ENCODE data around the gene NBEAL2.

The NBEAL2 gene

GRCh38 chr3:46931631-46932331 lies 47.7 kb upstream of the NBEAL2 start:
- Histone ChIP-seq H3K14ac (ENCODE audit: low read length) (no peak overlapping the region), H3K18ac (ENCODE audit: low read length) (no peak overlapping the region), H3K4me3 (ENCODE audit: low read length in 2 of 2) (no peak overlapping the region), H2BK5ac (ENCODE audit: low read length) (no peak overlapping the region), H2BK12ac (ENCODE audit: low read length) (no peak overlapping the region), H3K9me3 (replicated peaks in 1 of 2; ENCODE audit: control insufficient read depth in 2 of 2, insufficient read depth in 1 of 2, low read depth in 1 of 2, low read length in 2 of 2) (peaks cover 0 to 13% of the 10 kb centered on the region in 2 donors), H2AK5ac (ENCODE audit: low read depth, low read length) (no peak overlapping the region), H2BK120ac (ENCODE audit: low read depth, low read length) (no peak overlapping the region), H3K4me2 (ENCODE audit: insufficient read depth, low read length, poor library complexity, severe bottlenecking) (no peak overlapping the region), H3K27me3 (ENCODE audit: control insufficient read depth in 3 of 3, insufficient read depth in 3 of 3, low read depth in 1 of 3, low read length in 3 of 3) (no peaks in the 10 kb centered on the region), H3K23ac (ENCODE audit: low read depth, low read length, poor library complexity) (peak overlapping the region; percentile 37), H3K36me3 (replicated peaks in 1 of 2; ENCODE audit: control insufficient read depth in 2 of 2, insufficient read depth in 2 of 2, low read length in 2 of 2) (peaks cover 2 to 62% of the 10 kb centered on the region in 2 donors), H4K8ac (ENCODE audit: low read depth, low read length) (no peak overlapping the region), H2AFZ (ENCODE audit: low read length) (no peak overlapping the region), H3K9ac (ENCODE audit: low read depth, low read length, poor library complexity) (no peak overlapping the region), H3K4me1 (ENCODE audit: control insufficient read depth in 2 of 2, insufficient read depth in 1 of 2, low read depth in 1 of 2, low read length in 2 of 2) (peaks cover 9 to 13% of the 10 kb centered on the region in 2 donors), H4K91ac (ENCODE audit: low read depth, low read length, poor library complexity) (no peak overlapping the region), H3K4ac (ENCODE audit: low read length) (no peak overlapping the region), H3K79me1 (ENCODE audit: low read depth, low read length) (peaks cover 14% of the 10 kb centered on the region), H2BK15ac (ENCODE audit: low read length) (no peak overlapping the region), H3K27ac (replicated peaks; ENCODE audit: low read length) (no peak overlapping the region)
- WGBS, 2 donors (ENCODE audit: extremely low coverage in 2 of 2, insufficient read length in 2 of 2, insufficient replicate concordance in 1 of 2), result no CpG with 5 or more reads among the region's 6 CpGs
- DNase-seq (ENCODE audit: low spot score), result no peak

- Histone ChIP-seq H3K23ac (ENCODE audit: low read depth, low read length, poor library complexity) (no peak overlapping the region), H2AK5ac (ENCODE audit: low read depth, low read length) (no peak overlapping the region), H2BK15ac (ENCODE audit: low read length) (no peak overlapping the region), H3K4ac (ENCODE audit: low read length) (no peak overlapping the region), H2BK120ac (ENCODE audit: low read depth, low read length) (no peak overlapping the region), H3K4me3 (ENCODE audit: low read length in 2 of 2) (no peak overlapping the region), H3K27me3 (ENCODE audit: control insufficient read depth in 3 of 3, insufficient read depth in 3 of 3, low read depth in 1 of 3, low read length in 3 of 3) (no peaks in the 10 kb centered on the region), H2BK5ac (ENCODE audit: low read length) (no peak overlapping the region), H3K4me1 (ENCODE audit: control insufficient read depth in 2 of 2, insufficient read depth in 1 of 2, low read depth in 1 of 2, low read length in 2 of 2) (peaks cover 9 to 13% of the 10 kb centered on the region in 2 donors), H3K14ac (ENCODE audit: low read length) (no peak overlapping the region), H3K36me3 (replicated peaks in 1 of 2; ENCODE audit: control insufficient read depth in 2 of 2, insufficient read depth in 2 of 2, low read length in 2 of 2) (peaks cover 2 to 62% of the 10 kb centered on the region in 2 donors), H2BK12ac (ENCODE audit: low read length) (no peak overlapping the region), H2AFZ (ENCODE audit: low read length) (no peak overlapping the region), H3K4me2 (ENCODE audit: insufficient read depth, low read length, poor library complexity, severe bottlenecking) (no peak overlapping the region), H3K9ac (ENCODE audit: low read depth, low read length, poor library complexity) (no peak overlapping the region), H4K91ac (ENCODE audit: low read depth, low read length, poor library complexity) (no peak overlapping the region), H3K9me3 (replicated peaks in 1 of 2; ENCODE audit: control insufficient read depth in 2 of 2, insufficient read depth in 1 of 2, low read depth in 1 of 2, low read length in 2 of 2) (peaks cover 0 to 13% of the 10 kb centered on the region in 2 donors), H3K79me1 (ENCODE audit: low read depth, low read length) (peaks cover 12% of the 10 kb centered on the region), H3K18ac (ENCODE audit: low read length) (no peak overlapping the region), H4K8ac (ENCODE audit: low read depth, low read length) (no peak overlapping the region), H3K27ac (replicated peaks; ENCODE audit: low read length) (no peak overlapping the region)
- WGBS, 2 donors (ENCODE audit: extremely low coverage in 2 of 2, insufficient read length in 2 of 2, insufficient replicate concordance in 1 of 2), result no CpG with 5 or more reads among the region's 7 CpGs
- no peak for DNase-seq (ENCODE audit: low spot score)
These were observed 46.8 kb upstream of the NBEAL2 start for GRCh38 chr3:46932455-46933225.

DNA sequence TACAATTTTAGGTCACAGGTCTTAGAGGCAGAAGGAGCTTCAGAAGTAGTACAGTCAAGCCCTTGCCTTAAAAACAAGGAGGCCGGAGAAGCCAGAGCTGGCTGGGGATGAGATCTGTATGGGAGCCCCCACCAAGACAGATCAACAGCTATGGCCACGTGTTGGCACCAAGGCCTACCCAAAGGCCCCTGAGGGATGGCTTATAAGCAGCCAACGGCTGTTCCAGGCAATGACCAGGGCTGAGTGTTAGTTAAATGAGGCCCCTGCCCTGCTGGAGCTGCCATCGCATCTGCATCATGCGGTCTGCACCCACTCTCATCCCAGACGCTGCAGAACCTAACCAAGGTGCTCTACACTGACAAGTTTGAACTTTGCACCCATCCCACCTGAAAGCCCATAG lies 46.2 kb upstream of the NBEAL2 start:
- no peak overlapping the region for H2AFZ ChIP-seq (ENCODE audit: low read length)
- no peak overlapping the region for H4K91ac ChIP-seq (ENCODE audit: low read depth, low read length, poor library complexity)
- no peak overlapping the region for H3K23ac ChIP-seq (ENCODE audit: low read depth, low read length, poor library complexity)
- H3K14ac ChIP-seq (ENCODE audit: low read length), result no peak overlapping the region
- H3K27ac ChIP-seq (replicated peaks; ENCODE audit: low read length), result no peak overlapping the region
- H3K4ac ChIP-seq (ENCODE audit: low read length), result no peak overlapping the region
- peaks cover under 1 to 62% of the 10 kb centered on the region in 2 donors for H3K36me3 ChIP-seq (replicated peaks in 1 of 2; ENCODE audit: control insufficient read depth in 2 of 2, insufficient read depth in 2 of 2, low read length in 2 of 2)
- no CpG with 5 or more reads among the region's 6 CpGs for WGBS, 2 donors (ENCODE audit: extremely low coverage in 2 of 2, insufficient read length in 2 of 2, insufficient replicate concordance in 1 of 2)
- peaks cover 12% of the 10 kb centered on the region for H3K79me1 ChIP-seq (ENCODE audit: low read depth, low read length)
- H2BK120ac ChIP-seq (ENCODE audit: low read depth, low read length), result no peak overlapping the region
- DNase-seq (ENCODE audit: low spot score), result no peak
- no peak overlapping the region for H3K18ac ChIP-seq (ENCODE audit: low read length)
- H2AK5ac ChIP-seq (ENCODE audit: low read depth, low read length), result no peak overlapping the region
- H3K4me1 ChIP-seq (ENCODE audit: control insufficient read depth in 2 of 2, insufficient read depth in 1 of 2, low read depth in 1 of 2, low read length in 2 of 2), result peaks cover 9 to 13% of the 10 kb centered on the region in 2 donors
- H4K8ac ChIP-seq (ENCODE audit: low read depth, low read length), result no peak overlapping the region
- no peak overlapping the region for H2BK5ac ChIP-seq (ENCODE audit: low read length)
- peaks cover 0 to 12% of the 10 kb centered on the region in 2 donors for H3K9me3 ChIP-seq (replicated peaks in 1 of 2; ENCODE audit: control insufficient read depth in 2 of 2, insufficient read depth in 1 of 2, low read depth in 1 of 2, low read length in 2 of 2)
- H3K27me3 ChIP-seq (ENCODE audit: control insufficient read depth in 3 of 3, insufficient read depth in 3 of 3, low read depth in 1 of 3, low read length in 3 of 3), result no peaks in the 10 kb centered on the region
- no peak overlapping the region for H2BK15ac ChIP-seq (ENCODE audit: low read length)
- no peak overlapping the region for H2BK12ac ChIP-seq (ENCODE audit: low read length)
- H3K4me2 ChIP-seq (ENCODE audit: insufficient read depth, low read length, poor library complexity, severe bottlenecking), result no peak overlapping the region
- H3K9ac ChIP-seq (ENCODE audit: low read depth, low read length, poor library complexity), result no peak overlapping the region
- H3K4me3 ChIP-seq (ENCODE audit: low read length in 2 of 2), result no peak overlapping the region

DNA sequence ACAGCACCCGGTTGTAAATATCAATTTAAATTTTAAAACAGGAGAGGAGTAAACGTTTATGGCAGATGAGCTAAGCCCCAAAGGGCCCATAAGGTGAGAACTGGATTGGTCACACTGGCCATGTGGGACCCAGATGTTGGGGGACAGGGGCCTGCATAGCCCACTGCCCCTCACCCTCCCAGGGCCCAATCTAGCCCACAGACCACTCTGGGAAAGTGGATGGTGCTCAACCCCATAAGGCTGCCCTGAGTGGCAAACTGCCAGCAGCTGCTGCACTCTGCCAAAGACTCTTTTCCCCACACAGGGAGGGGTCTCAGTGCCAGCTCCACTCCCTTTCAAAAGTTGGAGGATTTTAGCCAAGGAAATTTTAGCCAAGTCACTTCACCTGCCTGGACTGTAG lies 45.4 kb upstream of the NBEAL2 start:
- H3K18ac ChIP-seq (ENCODE audit: low read length), result no peak overlapping the region
- no peak overlapping the region for H4K91ac ChIP-seq (ENCODE audit: low read depth, low read length, poor library complexity)
- no peak overlapping the region for H3K23ac ChIP-seq (ENCODE audit: low read depth, low read length, poor library complexity)
- H2BK12ac ChIP-seq (ENCODE audit: low read length), result no peak overlapping the region
- H2AFZ ChIP-seq (ENCODE audit: low read length), result no peak overlapping the region
- no peak for DNase-seq (ENCODE audit: low spot score)
- no peaks in the 10 kb centered on the region for H3K27me3 ChIP-seq (ENCODE audit: control insufficient read depth in 3 of 3, insufficient read depth in 3 of 3, low read depth in 1 of 3, low read length in 3 of 3)
- H3K79me1 ChIP-seq (ENCODE audit: low read depth, low read length), result peaks cover 12% of the 10 kb centered on the region
- no peak overlapping the region for H3K14ac ChIP-seq (ENCODE audit: low read length)
- H3K9me3 ChIP-seq (replicated peaks in 1 of 2; ENCODE audit: control insufficient read depth in 2 of 2, insufficient read depth in 1 of 2, low read depth in 1 of 2, low read length in 2 of 2), result peaks cover 0 to 4% of the 10 kb centered on the region in 2 donors
- H3K9ac ChIP-seq (ENCODE audit: low read depth, low read length, poor library complexity), result no peak overlapping the region
- no peak overlapping the region for H2BK15ac ChIP-seq (ENCODE audit: low read length)
- H2BK120ac ChIP-seq (ENCODE audit: low read depth, low read length), result no peak overlapping the region
- H3K36me3 ChIP-seq (replicated peaks in 1 of 2; ENCODE audit: control insufficient read depth in 2 of 2, insufficient read depth in 2 of 2, low read length in 2 of 2), result peaks cover 2 to 62% of the 10 kb centered on the region in 2 donors
- no peak overlapping the region for H3K4me3 ChIP-seq (ENCODE audit: low read length in 2 of 2)
- no CpG with 5 or more reads among the region's 2 CpGs for WGBS, 2 donors (ENCODE audit: extremely low coverage in 2 of 2, insufficient read length in 2 of 2, insufficient replicate concordance in 1 of 2)
- H3K4me2 ChIP-seq (ENCODE audit: insufficient read depth, low read length, poor library complexity, severe bottlenecking), result no peak overlapping the region
- no peak overlapping the region for H2BK5ac ChIP-seq (ENCODE audit: low read length)
- no peak overlapping the region for H3K27ac ChIP-seq (replicated peaks; ENCODE audit: low read length)
- H2AK5ac ChIP-seq (ENCODE audit: low read depth, low read length), result no peak overlapping the region
- peaks cover 9 to 13% of the 10 kb centered on the region in 2 donors for H3K4me1 ChIP-seq (ENCODE audit: control insufficient read depth in 2 of 2, insufficient read depth in 1 of 2, low read depth in 1 of 2, low read length in 2 of 2)
- H3K4ac ChIP-seq (ENCODE audit: low read length), result no peak overlapping the region
- no peak overlapping the region for H4K8ac ChIP-seq (ENCODE audit: low read depth, low read length)
